ENCODE measurements around the gene KCNQ1. TPM values are rescaled to one million over a fixed set of nuclear protein-coding genes. Genes with fewer than 3 reads are reported as not detected.

The KCNQ1 gene
- total RNA-seq, 1 donor from 2014 or later = 8.5 TPM

DNA sequence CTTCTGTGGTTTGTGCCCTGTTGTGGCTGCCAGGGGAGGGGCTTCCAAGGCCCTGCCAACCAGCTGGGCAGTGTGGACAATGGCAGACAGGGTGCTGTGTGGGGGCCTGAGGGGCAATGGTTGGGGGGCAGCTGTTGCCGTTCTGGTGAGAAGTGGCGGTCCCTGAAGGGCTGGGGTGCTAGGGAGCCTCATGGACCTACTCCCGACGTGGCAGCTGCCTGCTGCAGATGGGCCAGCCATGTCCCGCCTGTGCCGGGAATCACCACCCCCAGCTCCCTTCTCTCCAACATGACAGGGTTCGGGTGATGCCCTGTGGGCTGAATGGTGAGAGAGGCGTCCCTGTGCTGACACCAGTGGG, 74.2 kb downstream of the KCNQ1 start:
- H3K36me3 Mint-ChIP-seq = no peaks in the 10 kb centered on the region
- TF ChIP-seq CTCF (IDR thresholded peaks at IDR 0.05; ENCODE audit: unreplicated experiment) = no peak
- no peaks in the 10 kb centered on the region for H3K4me1 Mint-ChIP-seq
- H3K4me3 Mint-ChIP-seq = no peak overlapping the region
- no peaks in the 10 kb centered on the region for H3K9me3 Mint-ChIP-seq
- DNase-seq (ENCODE audit: low spot score in 2 of 2, unreplicated experiment in 2 of 2) = peak; percentile 12 to 21
- H3K27me3 Mint-ChIP-seq (ENCODE audit: low read depth) = peaks cover 20% of the 10 kb centered on the region
- no peak overlapping the region for H3K27ac Mint-ChIP-seq

DNA sequence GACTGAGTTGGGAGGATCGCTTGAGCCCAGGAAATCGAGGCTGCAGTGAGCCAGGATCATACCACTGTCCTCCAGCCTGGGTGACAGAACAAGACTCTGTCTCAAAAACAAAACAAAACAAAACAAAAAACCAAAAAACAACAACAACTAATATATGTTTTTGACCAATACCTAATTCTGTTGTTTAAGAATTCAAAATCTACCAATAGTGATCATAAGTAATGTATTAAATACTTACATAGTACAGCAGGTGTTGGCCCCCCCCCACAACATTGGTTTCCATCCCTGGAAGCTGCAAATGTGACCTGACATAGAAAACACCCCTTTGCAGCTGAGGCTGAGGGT, 74.7 kb downstream of the KCNQ1 start:
- DNase-seq (ENCODE audit: low spot score in 2 of 2, unreplicated experiment in 2 of 2) = peak in 1 of 2 experiments; percentile 17
- Mint-ChIP-seq H3K4me1 (no peaks in the 10 kb centered on the region), H3K4me3 (no peak overlapping the region), H3K36me3 (no peaks in the 10 kb centered on the region), H3K27ac (no peak overlapping the region), H3K9me3 (no peaks in the 10 kb centered on the region), H3K27me3 (ENCODE audit: low read depth) (peaks cover 20% of the 10 kb centered on the region)
- TF ChIP-seq CTCF (IDR thresholded peaks at IDR 0.05; ENCODE audit: unreplicated experiment) = no peak

DNA sequence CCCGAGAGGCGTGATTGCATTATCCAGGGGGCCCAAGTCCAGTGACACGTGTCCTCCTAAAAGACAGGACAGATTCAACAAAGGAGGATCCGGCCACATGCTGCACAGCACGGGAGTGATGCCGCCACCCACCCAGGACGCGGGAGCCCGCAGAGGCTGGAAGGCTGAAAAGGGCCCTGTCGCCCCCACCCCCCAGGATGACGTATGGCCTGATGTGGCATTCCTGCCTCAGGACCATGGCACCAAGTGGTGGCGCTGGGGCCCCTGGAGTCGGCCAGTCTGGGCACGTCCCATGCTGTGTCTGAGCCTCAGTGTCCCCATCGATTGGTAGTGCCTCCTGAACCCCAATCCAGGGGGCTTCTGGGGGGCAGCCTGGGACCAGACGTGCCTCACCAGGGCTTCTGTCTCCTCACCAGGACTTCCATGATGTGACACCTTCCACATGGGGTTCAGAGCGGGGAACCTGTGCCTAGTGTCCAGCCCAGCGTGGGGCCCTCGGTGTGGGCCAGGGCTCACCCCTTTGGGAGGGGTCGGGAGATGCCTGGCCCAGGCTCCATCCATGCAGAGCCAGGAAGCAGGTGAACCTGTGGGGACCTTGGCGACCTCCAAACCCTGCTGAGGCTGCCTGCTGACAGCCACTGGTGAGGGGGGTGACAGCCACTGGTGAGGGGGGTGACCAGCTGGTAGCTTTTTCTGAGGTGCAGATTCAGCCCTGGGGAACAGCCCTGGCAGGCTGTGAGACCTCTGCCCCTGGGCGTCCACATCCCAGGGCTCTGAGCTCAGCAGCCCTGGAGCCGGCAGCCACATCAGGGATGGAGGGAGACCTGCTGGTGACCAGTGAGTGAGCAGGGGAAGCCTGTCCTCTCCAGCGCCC, 75.3 kb downstream of the KCNQ1 start:
- peaks cover 23% of the 10 kb centered on the region for H3K27me3 Mint-ChIP-seq (ENCODE audit: low read depth)
- no peaks in the 10 kb centered on the region for H3K9me3 Mint-ChIP-seq
- H3K4me1 Mint-ChIP-seq = no peaks in the 10 kb centered on the region
- TF ChIP-seq CTCF (IDR thresholded peaks at IDR 0.05; ENCODE audit: unreplicated experiment) = no peak
- no peaks in the 10 kb centered on the region for H3K36me3 Mint-ChIP-seq
- H3K27ac Mint-ChIP-seq = no peak overlapping the region
- peak; percentile 17 to 31 for DNase-seq (ENCODE audit: low spot score in 2 of 2, unreplicated experiment in 2 of 2)
- H3K4me3 Mint-ChIP-seq = no peak overlapping the region

GRCh38 chr11:2520736-2521035, 75.9 kb downstream of the KCNQ1 start:
- peaks cover 3% of the 10 kb centered on the region for H3K4me1 Mint-ChIP-seq
- H3K4me3 Mint-ChIP-seq = no peak overlapping the region
- no peaks in the 10 kb centered on the region for H3K36me3 Mint-ChIP-seq
- H3K27me3 Mint-ChIP-seq (ENCODE audit: low read depth) = peaks cover 28% of the 10 kb centered on the region
- no peak for TF ChIP-seq CTCF (IDR thresholded peaks at IDR 0.05; ENCODE audit: unreplicated experiment)
- H3K27ac Mint-ChIP-seq = no peak overlapping the region
- no peaks in the 10 kb centered on the region for H3K9me3 Mint-ChIP-seq
- DNase-seq (ENCODE audit: low spot score in 2 of 2, unreplicated experiment in 2 of 2) = no peak

- no peaks in the 10 kb centered on the region for H3K36me3 Mint-ChIP-seq
- H3K4me1 Mint-ChIP-seq = peaks cover 3% of the 10 kb centered on the region
- no peaks in the 10 kb centered on the region for H3K9me3 Mint-ChIP-seq
- no peak for TF ChIP-seq CTCF (IDR thresholded peaks at IDR 0.05; ENCODE audit: unreplicated experiment)
- no peak overlapping the region for H3K27ac Mint-ChIP-seq
- DNase-seq (ENCODE audit: low spot score in 2 of 2, unreplicated experiment in 2 of 2) = peak; percentile 12 to 31
- peaks cover 33% of the 10 kb centered on the region for H3K27me3 Mint-ChIP-seq (ENCODE audit: low read depth)
- no peak overlapping the region for H3K4me3 Mint-ChIP-seq
Observed at GRCh38 chr11:2521081-2521732, 76.4 kb downstream of the KCNQ1 start.
